Loucy (cell line): Measurements from ENCODE around the gene SNX14.

Source experiments
- CTCF ChIP-seq: fragments of 200-600 bp; sonication (generic); conservative IDR thresholded peaks from 2 replicates; pipeline ENCODE4 v1.5.1; 2014; ENCODE audit warnings: mild to moderate bottlenecking, antibody characterized with exemption, low read length
- EZH2phosphoT487 ChIP-seq: fragments of 200-600 bp; IDR thresholded peaks from 2 replicates; pipeline ENCODE4 v1.6.1; 2018; ENCODE audit warnings: antibody characterized with exemption, mild to moderate bottlenecking, moderate library complexity, borderline replicate concordance

GRCh38 chr6:85593438-85594196 lies at the start of gene SNX14:
- TF ChIP-seq EZH2phosphoT487 (no peak), CTCF (no peak)
